Keratinocyte (primary cell): ENCODE results near the gene TEX101. TPM values are rescaled to one million over a fixed set of nuclear protein-coding genes. Genes with fewer than 3 reads are reported as not detected.

Source experiments
- DNase-seq: peaks from one replicate; pipeline ENCODE4 v3.0.0-alpha.2; 2011; ENCODE audit warnings: low read depth, missing footprints, low spot score
- FAIRE-seq: peaks from 2 replicates; lab custom pipeline; 2011; peaks lifted over from hg19 to GRCh38; lab: Jason Lieb, UNC
- H2AFZ ChIP-seq: 2 replicates; pipeline ENCODE4 v1.6.0; 2012; ENCODE audit warnings: low read length, control low read depth, inconsistent platforms; ENCODE audit not compliant: control insufficient read depth
- H3K27ac ChIP-seq: 2 replicates; pipeline ENCODE4 v1.5.1; 2011; ENCODE audit warnings: low read length; ENCODE audit not compliant: control insufficient read depth, insufficient read depth
- H3K27me3 ChIP-seq: 3 replicates; pipeline ENCODE4 v1.6.0; 2011; ENCODE audit warnings: low read length; ENCODE audit not compliant: control insufficient read depth, insufficient read depth; ENCODE audit errors: extremely low read depth
- H3K36me3 ChIP-seq, 2 experiments: 2 replicates in 1 of 2; 3 replicates in 1 of 2; pipeline ENCODE4 v1.5.1; 2011; ENCODE audit warnings: low read length in 2 of 2, mild to moderate bottlenecking in 1 of 2; ENCODE audit not compliant: control insufficient read depth in 2 of 2, insufficient read depth in 2 of 2; ENCODE audit errors: extremely low read depth in 1 of 2
- H3K4me1 ChIP-seq: 3 replicates; pipeline ENCODE4 v1.5.1; 2011; ENCODE audit warnings: low read length; ENCODE audit not compliant: control insufficient read depth, insufficient read depth; ENCODE audit errors: extremely low read depth
- H3K4me2 ChIP-seq: 3 replicates; pipeline ENCODE4 v1.6.0; 2011; ENCODE audit warnings: low read depth, low read length; ENCODE audit not compliant: control insufficient read depth, insufficient read depth; ENCODE audit errors: extremely low read depth
- H3K4me3 ChIP-seq, 3 experiments: fragments of 200-600 bp in 1 of 3; sonication (generic) in 1 of 3; 2 replicates in 2 of 3; 3 replicates in 1 of 3; pipeline ENCODE4 v1.5.1; 2011 to 2016; ENCODE audit warnings: low read length in 3 of 3, mild to moderate bottlenecking in 3 of 3, control low read depth in 2 of 3, inconsistent platforms in 1 of 3, low read depth in 1 of 3, mixed read lengths in 1 of 3, mixed run types in 1 of 3, moderate library complexity in 1 of 3; ENCODE audit not compliant: control insufficient read depth in 2 of 3, insufficient read depth in 2 of 3; ENCODE audit errors: extremely low read depth in 1 of 3
- H3K79me2 ChIP-seq: 2 replicates; pipeline ENCODE4 v1.6.0; 2012; ENCODE audit warnings: low read length; ENCODE audit not compliant: control insufficient read depth, insufficient read depth
- H3K9ac ChIP-seq: 3 replicates; pipeline ENCODE4 v1.6.0; 2011; ENCODE audit warnings: low read length; ENCODE audit not compliant: control insufficient read depth, insufficient read depth; ENCODE audit errors: extremely low read depth
- H3K9me1 ChIP-seq: 3 replicates; pipeline ENCODE4 v1.6.0; 2011; ENCODE audit warnings: low read length; ENCODE audit not compliant: control insufficient read depth, insufficient read depth; ENCODE audit errors: extremely low read depth
- H3K9me3 ChIP-seq: 2 replicates; pipeline ENCODE4 v1.5.1; 2012; ENCODE audit warnings: low read depth, low read length; ENCODE audit not compliant: control insufficient read depth
- H4K20me1 ChIP-seq: 3 replicates; pipeline ENCODE4 v1.6.0; 2011; ENCODE audit warnings: low read length; ENCODE audit not compliant: control insufficient read depth, insufficient read depth; ENCODE audit errors: extremely low read depth
- CTCF ChIP-seq, 3 experiments: IDR thresholded peaks in 1 of 3; conservative IDR thresholded peaks in 1 of 3; optimal IDR thresholded peaks in 1 of 3; 2 replicates in 2 of 3; 3 replicates in 1 of 3; pipeline versions ENCODE3 to v1.5.1; 2011; ENCODE audit warnings: low read length in 3 of 3, mild to moderate bottlenecking in 3 of 3, moderate library complexity in 2 of 3, control low read depth in 1 of 3, inconsistent platforms in 1 of 3; ENCODE audit not compliant: insufficient read depth in 2 of 3; ENCODE audit errors: extremely low read depth in 1 of 3
- EZH2 ChIP-seq: IDR thresholded peaks from one replicate; pipeline ENCODE4 v1.6.1; 2012; ENCODE audit warnings: inconsistent platforms, mild to moderate bottlenecking, low read length, moderate library complexity
- dilution Hi-C: fragments of 300-500 bp; cut with MboI; formaldehyde crosslinking; loops from one replicate; pipeline ENCODE4 v1.7.0; 2020; ENCODE audit warnings: low sequenced_read_pairs; ENCODE audit not compliant: extremely low pct_ligation_motif_present
- polyA plus RNA-seq, 5 experiments: library from polyadenylated mRNA; depleted of rRNA in 3 of 5; stranded (reverse) in 3 of 5; stranded (forward) in 1 of 5; unstranded in 1 of 5; fragments of >200 nt; gene quantifications; 1 replicate in 1 of 5; 2 replicates in 3 of 5; 3 replicates in 1 of 5; pipeline versions ENCODE4 v1.2.1 to v1.2.3, GENCODE V29; 2011 to 2012; ENCODE audit warnings: missing spikeins in 2 of 5, low read depth in 1 of 5, low replicate concordance in 1 of 5

Gene TEX101
- polyA plus RNA-seq, 1 donor (not counting 4 experiments of a cell fraction or from before 2014, with no cell fraction given): not detected

GRCh38 chr19:43422000-43422688, 7.5 kb downstream of the TEX101 start:
- no peak overlapping the region for H3K4me2 ChIP-seq
- no peak overlapping the region for H3K27ac ChIP-seq
- H4K20me1 ChIP-seq: no peaks in the 10 kb centered on the region
- FAIRE-seq: peak; percentile 51
- no peak for DNase-seq
- H3K4me3 ChIP-seq: no peak overlapping the region
- no peaks in the 10 kb centered on the region for H3K27me3 ChIP-seq
- H2AFZ ChIP-seq: peak overlapping the region; percentile 63
- no peaks in the 10 kb centered on the region for H3K9me3 ChIP-seq
- H3K79me2 ChIP-seq: no peaks in the 10 kb centered on the region
- dilution Hi-C loops: no loop called here
- H3K36me3 ChIP-seq: no peaks in the 10 kb centered on the region
- H3K9me1 ChIP-seq: no peaks in the 10 kb centered on the region
- TF ChIP-seq EZH2 (no peak), CTCF (optimal IDR thresholded peaks at IDR 0.05 in 1 of 3, IDR thresholded peaks at IDR 0.05 in 1 of 3, conservative IDR thresholded peaks at IDR 0.05 in 1 of 3; ENCODE audit: extremely low read depth in 1 of 3, insufficient read depth in 2 of 3, low read length in 3 of 3) (no peak)
- H3K4me1 ChIP-seq: no peaks in the 10 kb centered on the region
- H3K9ac ChIP-seq: no peak overlapping the region

GRCh38 chr19:43422689-43423066, 8.0 kb downstream of the TEX101 start:
- Histone ChIP-seq H3K9me1 (no peaks in the 10 kb centered on the region), H3K27me3 (no peaks in the 10 kb centered on the region), H3K27ac (no peak overlapping the region), H3K9me3 (no peaks in the 10 kb centered on the region), H3K79me2 (no peaks in the 10 kb centered on the region), H3K4me1 (no peaks in the 10 kb centered on the region), H3K4me2 (no peak overlapping the region), H3K4me3 (no peak overlapping the region), H3K9ac (no peak overlapping the region), H4K20me1 (no peaks in the 10 kb centered on the region), H2AFZ (no peak overlapping the region), H3K36me3 (no peaks in the 10 kb centered on the region)
- no peak for DNase-seq
- FAIRE-seq: no peak
- no peak for TF ChIP-seq CTCF (optimal IDR thresholded peaks at IDR 0.05 in 1 of 3, IDR thresholded peaks at IDR 0.05 in 1 of 3, conservative IDR thresholded peaks at IDR 0.05 in 1 of 3; ENCODE audit: extremely low read depth in 1 of 3, insufficient read depth in 2 of 3, low read length in 3 of 3)
- no peak for TF ChIP-seq EZH2
- dilution Hi-C loops: no loop called here
